HG03442 (cell line): ENCODE measurements around the gene COX7C.
"Not testable (repeated sequence)": the region's sequence is repeated elsewhere in the genome, so short reads cannot be mapped to it uniquely, and the experiment has no call there.

Experiments used
- ATAC-seq: cut with Tn5 transposase; IDR thresholded peaks from one replicate; pipeline ENCODE4 v1.9.1; 2021; ENCODE audit warnings: mild to moderate bottlenecking, moderate library complexity; ENCODE audit not compliant: unreplicated experiment

Gene COX7C

DNA sequence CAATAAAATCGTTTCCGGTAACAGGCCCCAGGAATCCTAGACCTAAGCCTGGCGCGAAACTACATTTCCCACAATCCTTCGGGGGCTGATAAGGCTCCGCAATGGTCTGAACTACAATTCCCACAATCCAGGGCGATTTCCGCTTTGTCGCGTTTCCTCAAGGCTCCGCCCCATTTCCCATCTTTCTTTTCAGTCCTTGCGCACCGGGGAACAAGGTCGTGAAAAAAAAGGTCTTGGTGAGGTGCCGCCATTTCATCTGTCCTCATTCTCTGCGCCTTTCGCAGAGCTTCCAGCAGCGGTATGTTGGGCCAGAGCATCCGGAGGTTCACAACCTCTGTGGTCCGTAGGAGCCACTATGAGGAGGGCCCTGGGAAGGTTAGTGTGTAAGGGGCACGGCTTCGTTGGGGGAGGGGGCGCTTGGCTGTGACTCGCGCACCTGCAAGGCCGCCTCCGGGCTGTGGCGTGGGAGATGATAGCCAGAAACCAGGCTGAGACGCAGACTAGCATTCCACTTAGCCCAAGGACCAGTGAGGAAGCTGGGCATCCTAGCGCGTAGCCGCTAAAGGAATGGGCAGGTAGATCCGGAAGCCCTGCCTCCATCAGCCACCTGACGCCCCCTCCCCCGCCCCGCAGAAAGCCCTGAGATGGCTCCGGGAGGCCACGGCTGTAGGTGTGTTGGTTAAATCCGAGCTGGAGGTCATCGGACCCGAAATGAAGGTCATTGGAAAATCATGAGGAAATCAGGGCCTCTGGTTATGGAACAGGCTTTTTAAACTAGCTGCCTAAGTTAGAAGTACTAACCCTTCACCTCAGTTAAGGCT lies at the start of gene COX7C:
Gene COX7C, plus strand, starts transcription at position 186 of the 821 bp plus-strand sequence. Its CDS starts 115 bp downstream, at position 301.
- ATAC-seq = peak; percentile 98

DNA sequence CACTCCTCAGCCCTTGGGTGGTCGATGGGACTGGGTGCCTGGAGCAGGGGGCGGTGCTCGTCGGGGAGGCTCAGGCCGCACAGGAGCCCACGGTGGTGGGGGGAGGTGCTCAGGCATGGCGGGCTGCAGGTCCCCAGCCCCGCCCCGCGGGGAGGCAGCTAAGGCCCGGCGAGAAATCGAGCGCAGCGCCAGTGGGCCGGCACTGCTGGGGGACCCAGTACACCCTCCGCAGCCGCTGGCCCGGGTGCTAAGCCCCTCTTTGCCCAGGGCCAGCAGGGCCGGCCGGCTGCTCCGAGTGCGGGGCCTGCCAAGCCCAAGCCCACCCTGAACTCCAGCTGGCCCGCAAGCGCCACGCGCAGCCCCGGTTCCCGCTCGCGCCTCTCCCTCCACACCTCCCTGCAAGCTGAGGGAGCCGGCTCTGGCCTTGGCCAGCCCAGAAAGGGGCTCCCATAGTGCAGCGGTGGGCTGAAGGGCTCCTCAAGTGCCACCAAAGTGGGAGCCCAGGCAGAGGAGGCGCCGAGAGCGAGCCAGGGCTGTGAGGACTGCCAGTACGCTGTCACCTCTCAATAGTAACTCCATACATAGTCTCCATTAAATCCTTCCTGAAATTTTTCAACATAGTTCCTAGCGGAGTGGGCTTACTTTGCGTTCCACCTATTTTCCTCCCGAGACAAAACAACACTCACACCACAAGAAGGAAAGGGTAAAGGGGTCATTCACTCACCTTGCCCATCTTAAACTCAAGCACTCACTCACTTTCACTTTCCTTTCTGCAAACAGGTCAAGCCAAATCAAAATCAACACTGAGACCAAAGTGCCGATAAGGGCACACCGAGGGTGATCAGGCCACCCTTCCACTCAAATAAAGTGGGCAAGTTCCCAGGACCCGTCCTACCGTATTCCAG lies 48.0 kb upstream of the COX7C start:
- ATAC-seq = not testable (repeated sequence)

DNA sequence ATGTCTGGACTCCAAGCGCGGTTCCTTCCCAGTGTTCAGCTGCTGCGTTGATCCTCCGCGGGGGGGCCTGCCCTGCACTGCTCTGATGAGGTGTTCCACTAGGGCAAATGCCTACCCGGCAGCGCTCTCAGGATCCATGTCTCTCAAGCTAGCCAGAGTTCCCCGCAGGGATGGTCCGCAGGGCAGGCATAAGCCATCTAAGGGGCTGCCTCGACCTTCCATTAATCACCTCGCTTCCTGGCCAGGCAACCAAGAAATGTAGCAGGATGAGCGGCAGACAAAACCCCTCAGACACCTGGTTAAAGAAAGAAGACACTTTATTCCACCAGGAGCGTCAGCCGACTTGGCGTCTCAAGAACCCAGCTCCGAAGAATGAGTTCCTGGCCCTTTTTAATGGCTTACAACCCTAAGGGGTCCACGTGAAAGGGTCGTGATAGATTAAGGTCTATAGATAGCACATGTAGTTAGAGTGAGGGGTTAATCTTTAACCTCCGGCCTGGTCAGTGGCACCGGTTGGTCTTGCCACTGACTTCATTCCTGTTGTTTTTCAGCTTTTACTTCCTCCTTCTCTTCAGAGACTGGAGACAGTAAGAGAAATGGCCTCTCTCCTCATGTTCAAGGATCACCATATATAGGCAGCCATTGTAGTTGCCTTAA lies 47.2 kb upstream of the COX7C start:
- ATAC-seq = no peak

GRCh38 chr5:86571109-86571508 lies 46.6 kb upstream of the COX7C start:
- not testable (repeated sequence) for ATAC-seq

DNA sequence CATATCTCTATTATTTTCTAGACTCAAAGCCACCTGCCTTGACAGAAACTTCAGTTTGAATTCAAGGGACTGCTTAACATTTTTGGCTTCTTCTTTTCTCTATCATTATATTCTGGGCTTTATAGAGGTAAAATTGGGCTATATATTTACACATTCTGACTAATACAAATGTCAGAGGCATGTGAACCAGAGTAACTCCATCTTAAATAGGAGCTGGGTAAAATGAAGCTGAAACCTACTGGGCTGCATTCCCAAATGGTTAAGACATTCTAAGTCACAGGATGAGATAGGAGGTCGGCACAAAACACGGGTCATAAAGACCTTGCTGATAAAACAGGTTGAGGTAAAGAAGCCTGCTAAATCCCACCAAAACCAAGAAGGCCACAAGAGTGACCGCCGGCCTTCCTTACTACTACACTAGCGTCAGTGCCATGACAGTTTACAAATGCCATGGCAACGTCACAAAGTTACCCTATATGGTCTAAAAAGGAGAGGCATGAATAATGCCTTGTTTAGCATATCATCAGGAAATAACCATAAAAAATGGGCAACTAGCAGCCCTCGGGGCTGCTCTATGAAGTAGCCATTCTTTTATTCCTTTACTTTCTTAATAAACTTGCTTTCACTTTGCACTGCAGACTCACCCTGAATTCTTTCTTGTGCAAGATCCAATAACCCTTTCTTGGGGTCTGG lies 44.8 kb upstream of the COX7C start:
- no peak for ATAC-seq

- ATAC-seq = no peak
Measured at GRCh38 chr5:86579502-86579901, 38.2 kb upstream of the COX7C start.

GRCh38 chr5:86596476-86596875 lies 21.3 kb upstream of the COX7C start:
- no peak for ATAC-seq

- ATAC-seq = no peak
Measured at GRCh38 chr5:86605881-86606280, 11.9 kb upstream of the COX7C start.

DNA sequence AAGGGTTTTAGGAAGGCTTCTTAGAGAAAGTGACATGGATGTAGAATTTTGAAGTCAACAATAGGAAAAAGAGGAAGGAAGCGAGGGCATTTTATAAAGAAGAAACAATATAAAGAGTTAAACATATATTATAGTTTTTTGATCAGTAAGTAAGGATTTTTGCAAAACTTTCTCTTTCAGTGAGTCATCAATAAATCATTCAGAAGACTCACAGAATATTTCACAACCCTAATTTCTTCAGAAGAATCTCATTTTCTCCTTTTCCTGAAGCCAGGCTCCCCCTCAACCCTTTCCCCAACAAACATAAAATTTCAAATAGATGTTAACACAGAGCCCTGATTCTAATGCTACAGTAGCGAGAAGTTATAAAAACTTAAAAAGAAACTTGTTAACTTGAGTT lies 4.3 kb upstream of the COX7C start:
- ATAC-seq = no peak

- ATAC-seq = no peak
Measured at GRCh38 chr5:86617309-86617755, 409 bp upstream of the COX7C start.

DNA sequence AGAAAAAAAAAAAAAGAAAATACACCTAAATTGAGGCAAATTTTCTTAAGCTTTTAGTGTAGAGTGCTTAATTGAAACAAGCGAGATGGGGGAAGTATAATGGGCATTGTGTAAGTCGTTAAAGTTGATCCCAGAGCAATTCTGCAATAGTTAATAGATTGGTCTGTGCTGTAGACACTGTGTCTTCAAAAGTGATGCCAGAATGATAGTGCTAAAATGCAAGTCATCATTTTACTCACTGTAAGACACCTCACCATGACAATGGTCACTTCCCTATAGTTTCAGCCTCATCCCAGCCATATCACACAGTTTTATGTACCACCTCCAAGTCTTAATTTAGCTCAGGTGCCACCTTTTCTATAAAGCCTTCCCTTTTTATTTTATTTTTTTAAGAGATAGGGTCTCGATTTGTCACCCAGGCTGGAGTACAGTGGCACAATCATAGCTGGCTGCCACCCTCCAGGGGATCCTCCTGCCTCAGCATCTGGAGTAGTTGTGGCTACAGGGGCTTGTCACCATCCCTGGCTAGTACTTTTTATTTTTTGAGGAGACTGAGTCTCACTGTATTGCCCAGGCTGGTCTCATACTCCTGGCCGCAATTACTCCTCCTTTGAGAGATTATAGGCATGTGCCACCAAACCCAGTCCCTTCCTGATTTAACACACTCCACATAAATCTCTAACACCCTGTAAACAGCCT lies 6.2 kb downstream of the COX7C start:
- no peak for ATAC-seq

DNA sequence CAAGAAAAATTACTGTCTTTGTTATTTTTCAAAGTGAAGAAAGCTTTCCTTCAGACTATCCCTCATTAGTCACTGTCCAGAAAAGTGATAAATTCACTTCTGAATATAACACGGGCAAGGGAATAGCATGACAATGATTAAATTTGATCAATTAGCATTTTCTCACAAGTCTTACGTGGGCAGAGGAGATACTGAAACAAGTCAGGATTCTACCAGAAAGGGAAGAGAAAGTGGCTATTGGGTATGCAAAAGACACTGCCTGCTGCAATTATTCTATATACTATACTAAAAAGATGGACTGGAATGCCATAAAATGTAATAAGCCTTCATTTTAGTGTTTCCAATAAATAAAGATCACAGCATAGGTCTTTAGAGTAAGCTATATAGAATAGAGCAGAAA lies 7.4 kb downstream of the COX7C start:
- no peak for ATAC-seq

DNA sequence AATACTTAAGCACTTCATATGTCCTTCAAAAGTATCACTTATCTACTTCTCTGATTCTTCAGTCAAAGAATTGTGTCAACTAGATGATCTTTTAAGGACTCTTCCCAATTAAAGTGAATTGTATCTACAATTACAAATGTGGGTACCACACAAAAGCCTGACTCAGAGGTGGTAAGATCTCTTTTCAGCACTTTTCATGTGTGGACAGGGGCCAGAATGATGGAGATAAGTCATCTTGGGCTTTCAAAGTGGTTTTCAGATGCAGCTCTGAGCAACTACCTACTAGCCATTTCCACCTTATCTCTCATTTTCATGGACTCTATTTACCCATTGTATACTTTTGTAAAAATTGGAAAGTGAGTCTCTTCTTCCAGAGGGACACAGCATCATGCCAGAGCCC lies 8.4 kb downstream of the COX7C start:
- no peak for ATAC-seq

DNA sequence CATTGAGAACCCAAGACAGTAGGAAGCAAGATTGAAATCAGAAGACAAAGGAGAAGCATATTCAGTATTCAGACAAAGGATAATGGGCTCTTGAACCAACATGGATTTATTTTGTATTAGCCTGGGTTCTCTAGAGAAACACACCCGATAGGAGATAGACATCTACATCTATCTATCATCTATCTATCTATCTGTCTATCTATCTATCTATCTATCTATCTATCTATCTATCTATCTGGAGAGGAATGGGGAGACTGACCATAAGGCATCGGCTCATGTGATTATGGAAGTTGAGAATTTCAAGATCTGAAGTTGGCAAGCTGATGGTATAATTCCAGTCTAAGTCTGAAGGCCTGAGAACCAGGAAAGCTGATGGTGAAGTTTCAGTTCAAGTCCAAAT lies 13.4 kb downstream of the COX7C start:
- no peak for ATAC-seq

- ATAC-seq = no peak
Measured at GRCh38 chr5:86640998-86641397, 23.3 kb downstream of the COX7C start.

- ATAC-seq = no peak
Measured at GRCh38 chr5:86644843-86645242, 27.1 kb downstream of the COX7C start.

- ATAC-seq = no peak
Measured at GRCh38 chr5:86645885-86646284, 28.1 kb downstream of the COX7C start.

GRCh38 chr5:86646671-86647070 lies 28.9 kb downstream of the COX7C start:
- ATAC-seq = no peak

DNA sequence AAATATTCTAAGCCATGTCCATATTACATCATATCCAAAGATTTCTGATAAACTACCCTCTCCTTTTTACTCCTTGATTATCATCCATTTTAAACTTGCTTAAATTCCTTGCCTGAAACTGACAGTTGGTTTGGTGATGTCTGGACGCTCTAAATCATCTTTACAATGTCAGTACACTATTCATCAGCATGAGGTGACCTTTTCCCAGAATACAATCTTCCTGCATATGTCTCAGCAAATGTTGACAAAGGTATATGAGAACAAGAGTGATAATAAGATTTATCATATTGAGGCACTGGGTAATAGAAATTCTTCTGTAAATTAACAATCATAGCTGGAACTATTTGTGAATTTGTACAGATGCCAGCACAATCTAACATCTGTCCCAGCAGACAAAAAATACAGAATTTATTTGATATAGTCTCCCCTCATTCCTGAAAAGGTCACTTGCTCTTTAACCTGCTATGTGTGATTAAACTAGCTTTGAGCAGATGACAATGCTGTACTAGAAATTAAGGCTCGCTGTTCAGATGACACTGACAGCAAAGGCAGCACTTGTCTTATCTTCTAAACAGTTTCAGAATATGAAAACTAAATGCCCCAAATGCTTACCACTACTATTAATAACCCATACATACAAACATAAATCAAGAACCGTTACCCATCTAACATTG lies 32.2 kb downstream of the COX7C start:
- ATAC-seq = no peak

DNA sequence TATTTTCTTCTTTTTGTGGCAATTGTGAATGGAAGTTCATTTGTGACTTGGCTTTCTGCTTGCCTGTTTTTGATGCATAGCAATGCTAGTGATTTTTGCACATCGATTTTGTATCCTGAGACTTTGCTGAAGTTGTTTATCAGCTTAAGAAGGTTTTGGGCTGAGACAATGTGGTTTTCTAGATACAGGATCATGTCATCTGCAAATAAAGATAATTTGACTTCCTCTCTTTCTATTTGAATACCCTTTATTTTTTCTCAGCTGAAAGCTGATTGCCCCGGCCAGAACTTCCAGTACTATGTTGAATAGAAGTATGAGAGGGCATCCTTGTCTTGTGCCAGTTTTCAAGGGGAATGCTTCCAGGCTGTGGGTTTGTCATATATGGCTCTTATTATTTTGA lies 43.0 kb downstream of the COX7C start:
- not testable (repeated sequence) for ATAC-seq
